HL-60 (cell line): Measurements from ENCODE around the gene NUP210.

Experiments used
- CTCF ChIP-seq: IDR thresholded peaks from one replicate; pipeline ENCODE4 v1.5.1; 2011; ENCODE audit warnings: low read length, control low read depth, inconsistent platforms; ENCODE audit not compliant: insufficient read depth
- GABPA ChIP-seq: IDR thresholded peaks from 2 replicates; pipeline ENCODE4 v1.6.1; 2012; ENCODE audit warnings: low read depth
- POLR2AphosphoS5 ChIP-seq: IDR thresholded peaks from 2 replicates; pipeline ENCODE4 v1.6.1; 2012; ENCODE audit warnings: low read depth
- REST ChIP-seq: IDR thresholded peaks from 2 replicates; pipeline ENCODE4 v1.6.1; 2012; ENCODE audit warnings: low read depth; ENCODE audit not compliant: insufficient replicate concordance

DNA sequence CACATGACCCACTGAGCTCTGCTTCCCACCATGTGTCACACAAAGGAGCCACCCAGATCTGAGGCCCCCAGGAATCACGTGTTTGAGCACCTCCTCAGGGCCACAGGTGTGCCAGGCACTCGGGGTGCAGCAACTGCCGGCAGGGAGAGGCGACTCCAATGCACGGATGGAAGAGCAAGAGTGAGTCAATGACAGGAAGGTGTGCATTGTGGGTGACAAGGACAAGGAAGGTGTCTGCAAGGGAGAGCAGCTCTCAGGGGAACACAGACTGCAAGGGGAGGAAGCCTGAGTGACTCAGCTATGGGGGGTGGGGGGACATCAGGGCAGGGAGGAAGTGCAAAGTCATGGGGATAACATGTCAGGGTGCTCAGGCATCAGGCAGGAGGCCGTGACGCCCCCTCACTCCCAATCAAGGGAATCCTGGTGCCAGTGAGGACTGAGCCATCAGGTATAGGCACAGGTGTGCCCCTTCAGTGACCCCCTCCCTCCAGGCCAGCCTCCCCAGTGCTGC, 67.4 kb downstream of the NUP210 start:
- TF ChIP-seq CTCF: no peak
- no peak for TF ChIP-seq POLR2AphosphoS5
- no peak for TF ChIP-seq GABPA
- no peak for TF ChIP-seq REST
